ENCODE results near the gene THADA.

Gene THADA

DNA sequence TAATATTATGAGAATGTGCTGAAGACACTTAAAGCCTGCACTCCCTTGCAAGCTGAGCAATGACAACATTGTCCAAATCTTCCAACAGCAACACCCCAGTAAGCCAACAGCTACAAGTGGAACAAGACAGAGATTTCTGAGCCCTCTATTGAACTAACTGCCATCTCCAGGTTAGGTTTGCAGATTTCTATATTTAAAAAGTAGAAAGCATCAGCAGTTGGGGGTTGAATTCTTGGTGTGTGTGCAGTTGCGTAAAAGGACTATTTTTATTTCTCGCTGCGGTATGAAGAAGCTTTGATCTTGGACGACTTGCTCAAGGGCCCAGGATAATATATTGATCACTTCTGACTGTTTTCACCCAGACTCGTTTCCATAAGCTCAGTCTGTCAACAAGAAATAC lies 263.2 kb downstream of the THADA start:
- in situ Hi-C loops (cut with HindIII; ENCODE audit: low sequenced_read_pairs): no loop called here

- in situ Hi-C loops (cut with HindIII; ENCODE audit: low sequenced_read_pairs): no loop called here
These were observed 264.4 kb downstream of the THADA start for GRCh38 chr2:43331422-43331821.

- in situ Hi-C loops (cut with HindIII; ENCODE audit: low sequenced_read_pairs): no loop called here
These were observed 266.2 kb downstream of the THADA start for GRCh38 chr2:43329637-43330036.

DNA sequence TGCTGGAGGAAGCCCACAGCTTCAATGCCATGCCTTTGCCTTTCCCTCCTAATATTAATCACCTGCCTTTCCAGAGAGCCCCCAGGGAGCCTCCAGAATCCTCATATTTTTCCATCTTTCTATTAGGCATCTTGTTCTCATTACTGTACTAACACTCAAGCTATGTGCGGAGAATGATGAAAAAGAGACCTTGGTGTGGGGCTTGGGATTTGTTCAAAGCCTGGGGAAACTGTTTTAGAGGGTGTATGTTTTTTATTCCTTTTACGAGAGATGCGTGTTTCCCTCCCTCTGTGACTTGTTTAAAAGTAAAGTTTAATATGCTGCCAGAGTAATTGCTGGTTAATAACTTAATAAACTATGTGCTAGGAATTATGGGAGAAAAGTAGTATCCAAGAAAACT lies 267.0 kb downstream of the THADA start:
- in situ Hi-C loops (cut with HindIII; ENCODE audit: low sequenced_read_pairs): no loop called here

GRCh38 chr2:43328133-43328532 lies 267.7 kb downstream of the THADA start:
- in situ Hi-C loops (cut with HindIII; ENCODE audit: low sequenced_read_pairs): no loop called here

DNA sequence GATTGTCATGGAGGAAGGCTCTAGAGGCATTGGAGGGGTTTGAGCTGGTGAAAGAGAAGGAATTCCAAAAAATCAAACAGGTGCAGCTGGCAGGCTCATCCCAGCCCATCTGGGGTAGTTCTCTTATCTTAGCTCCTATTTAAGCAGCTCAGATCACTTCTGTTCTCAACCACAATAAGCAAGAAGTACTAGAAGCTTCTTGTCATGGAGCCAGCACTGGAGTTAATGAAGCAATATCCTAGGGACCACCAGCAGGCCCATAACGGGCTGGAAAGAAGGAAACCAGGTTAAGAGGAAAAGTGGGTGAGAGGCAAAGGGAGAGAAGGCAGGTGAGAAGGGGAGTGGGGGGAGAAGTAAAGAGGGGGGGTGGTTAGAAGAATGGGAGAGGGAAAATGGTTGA lies 268.7 kb downstream of the THADA start:
- in situ Hi-C loops (cut with HindIII; ENCODE audit: low sequenced_read_pairs): no loop called here

DNA sequence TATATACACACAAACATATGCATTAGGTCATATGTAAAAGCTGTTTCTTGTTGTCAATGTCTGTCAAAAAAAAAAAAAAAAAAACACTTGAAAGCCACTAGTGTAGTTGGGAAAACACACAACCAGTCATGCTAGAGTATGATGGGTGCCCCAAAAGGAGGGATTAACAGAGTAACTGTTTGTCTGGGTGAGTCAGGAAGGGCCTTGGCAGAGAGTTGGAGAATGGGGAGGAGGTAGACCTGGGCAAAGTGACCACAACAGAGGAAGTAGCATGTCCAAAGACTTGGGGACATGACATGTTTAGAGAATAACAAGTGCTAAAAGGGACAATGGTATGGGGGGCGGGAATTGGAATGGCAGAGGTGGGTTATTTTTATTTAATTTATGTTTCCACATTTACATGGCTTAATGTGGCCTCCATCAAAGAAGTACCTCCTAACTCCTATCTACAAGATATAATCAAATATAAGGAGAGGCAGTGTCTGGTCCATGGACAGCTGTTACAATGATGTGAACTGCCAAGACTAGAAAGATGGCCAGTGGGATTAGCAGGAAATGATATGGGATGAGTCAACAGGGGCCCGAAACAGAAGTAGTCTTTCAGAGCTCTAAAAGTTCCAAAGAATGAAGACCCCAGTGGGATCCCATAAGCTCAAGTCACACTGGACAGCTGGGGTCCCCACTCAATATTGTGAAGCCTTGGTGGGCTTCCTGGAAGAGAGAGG lies 269.6 kb downstream of the THADA start:
- in situ Hi-C loops (cut with HindIII; ENCODE audit: low sequenced_read_pairs): no loop called here

DNA sequence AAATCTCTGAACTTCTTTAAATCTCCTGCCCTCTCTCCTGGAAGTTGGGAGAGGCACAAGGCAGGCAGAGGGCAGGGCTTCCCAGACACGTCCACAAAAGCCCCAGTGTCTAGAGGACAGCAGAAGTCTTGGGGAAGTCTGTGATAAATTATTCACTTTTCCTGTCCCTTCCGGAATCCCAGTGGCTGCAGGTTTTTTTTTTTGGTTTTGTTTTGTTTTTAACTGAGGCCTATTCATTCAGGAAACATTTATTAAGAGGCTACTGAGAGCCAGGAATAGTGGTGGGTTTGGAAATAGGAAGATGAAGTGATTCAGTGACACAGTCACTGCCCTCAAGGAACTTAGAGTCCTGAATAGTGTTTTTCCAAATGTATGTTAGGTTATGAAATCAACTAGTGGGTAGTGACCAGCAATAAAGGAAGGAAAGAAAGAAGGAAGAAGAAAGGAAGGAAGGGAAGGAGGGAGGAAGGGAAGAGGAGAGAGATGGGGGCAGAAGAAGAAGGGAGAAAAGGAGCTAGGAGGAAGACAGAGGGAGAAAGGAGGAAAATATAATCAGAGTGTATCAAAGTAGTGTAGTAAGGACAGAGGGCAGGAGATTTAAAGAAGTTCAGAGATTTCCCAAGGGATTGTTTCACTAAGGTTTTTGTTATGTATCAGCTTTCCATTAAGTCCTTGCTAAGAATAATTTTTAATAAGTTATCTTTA lies 270.6 kb downstream of the THADA start:
- in situ Hi-C loops (cut with HindIII; ENCODE audit: low sequenced_read_pairs): no loop called here

- in situ Hi-C loops (cut with HindIII; ENCODE audit: low sequenced_read_pairs): no loop called here
These were observed 271.4 kb downstream of the THADA start for GRCh38 chr2:43324259-43325106.

DNA sequence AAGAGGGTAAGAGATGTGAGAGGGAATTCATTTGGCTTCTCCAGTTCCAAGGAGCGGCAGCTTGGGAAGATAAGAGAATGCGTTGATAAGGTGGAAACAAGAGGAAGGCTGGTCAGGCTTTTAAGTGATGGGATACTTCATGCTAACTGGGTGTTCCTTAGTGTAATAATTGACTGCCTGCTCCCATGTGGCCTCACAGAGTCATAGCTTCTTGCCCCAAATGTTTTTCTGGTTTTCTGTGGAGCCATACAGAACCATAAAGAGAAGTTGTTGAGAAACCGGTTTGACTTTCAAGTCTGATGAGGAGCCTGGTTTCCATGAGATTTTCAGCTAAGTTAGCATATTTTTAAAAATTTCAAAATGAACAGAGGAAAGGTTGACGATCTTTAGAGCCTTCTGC lies 272.0 kb downstream of the THADA start:
- in situ Hi-C loops (cut with HindIII; ENCODE audit: low sequenced_read_pairs): no loop called here

GRCh38 chr2:43321446-43321845 lies 274.4 kb downstream of the THADA start:
- in situ Hi-C loops (cut with HindIII; ENCODE audit: low sequenced_read_pairs): no loop called here

GRCh38 chr2:43319541-43319940 lies 276.3 kb downstream of the THADA start:
- in situ Hi-C loops (cut with HindIII; ENCODE audit: low sequenced_read_pairs): no loop called here

DNA sequence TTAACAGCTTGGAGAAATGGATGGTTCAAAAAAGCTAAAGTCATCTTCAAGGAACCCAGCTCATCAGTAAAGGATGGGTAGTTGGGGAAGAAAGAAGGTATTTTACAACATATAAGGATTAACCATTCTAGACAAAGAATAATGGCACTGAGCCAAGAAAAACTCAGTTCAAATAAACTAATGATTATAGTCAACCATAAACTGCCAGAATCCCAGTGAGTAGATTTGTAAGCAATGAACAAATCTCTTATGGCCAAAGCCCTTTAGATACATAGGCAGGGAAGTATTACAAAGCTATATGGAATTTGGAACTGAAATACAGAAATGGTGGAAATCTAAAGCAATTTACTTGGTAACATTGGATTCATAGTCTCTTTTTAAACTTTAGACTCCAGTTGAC lies 277.0 kb downstream of the THADA start:
- in situ Hi-C loops (cut with HindIII; ENCODE audit: low sequenced_read_pairs): no loop called here

DNA sequence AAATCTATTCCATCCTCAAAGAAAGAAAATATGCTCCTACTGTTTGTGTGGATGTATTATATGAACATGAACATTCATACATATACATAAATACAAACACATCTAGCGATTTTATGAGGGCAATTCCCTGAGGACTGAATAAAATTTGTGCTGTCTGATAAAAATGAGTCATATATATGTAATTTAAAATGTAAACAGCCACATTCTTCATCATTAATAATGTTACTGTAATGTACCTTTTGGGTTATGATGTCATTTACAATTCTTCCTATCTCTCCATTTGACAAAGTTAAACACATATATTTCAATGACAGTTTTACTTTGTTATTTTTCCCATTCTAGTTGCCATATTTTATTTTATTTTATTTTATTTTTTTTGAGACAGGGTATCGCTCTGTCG lies 278.2 kb downstream of the THADA start:
- in situ Hi-C loops (cut with HindIII; ENCODE audit: low sequenced_read_pairs): no loop called here

GRCh38 chr2:43317194-43317593 lies 278.6 kb downstream of the THADA start:
- in situ Hi-C loops (cut with HindIII; ENCODE audit: low sequenced_read_pairs): no loop called here

DNA sequence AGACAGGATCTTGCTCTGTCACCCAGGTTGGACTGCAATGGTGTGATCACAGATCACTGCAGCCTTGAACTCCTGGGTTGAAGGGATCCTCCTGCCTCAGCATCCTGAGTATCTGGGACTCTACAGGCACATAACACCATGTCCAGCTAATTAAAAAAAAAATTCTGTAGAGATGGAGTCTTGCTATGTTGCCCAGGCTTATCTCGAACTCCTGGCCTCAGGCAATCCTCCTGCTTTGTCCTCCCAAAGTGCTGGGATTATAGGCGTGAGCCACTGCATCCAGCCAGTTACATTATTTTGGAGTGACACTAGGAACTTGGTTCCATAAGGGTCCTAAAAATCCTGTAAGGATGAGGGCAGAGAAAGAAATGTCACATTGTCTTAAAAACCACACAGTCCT lies 280.4 kb downstream of the THADA start:
- in situ Hi-C loops (cut with HindIII; ENCODE audit: low sequenced_read_pairs): no loop called here

- in situ Hi-C loops (cut with HindIII; ENCODE audit: low sequenced_read_pairs): no loop called here
These were observed 281.4 kb downstream of the THADA start for GRCh38 chr2:43314299-43314927.

GRCh38 chr2:43313642-43314017 lies 282.2 kb downstream of the THADA start:
- in situ Hi-C loops (cut with HindIII; ENCODE audit: low sequenced_read_pairs): no loop called here

DNA sequence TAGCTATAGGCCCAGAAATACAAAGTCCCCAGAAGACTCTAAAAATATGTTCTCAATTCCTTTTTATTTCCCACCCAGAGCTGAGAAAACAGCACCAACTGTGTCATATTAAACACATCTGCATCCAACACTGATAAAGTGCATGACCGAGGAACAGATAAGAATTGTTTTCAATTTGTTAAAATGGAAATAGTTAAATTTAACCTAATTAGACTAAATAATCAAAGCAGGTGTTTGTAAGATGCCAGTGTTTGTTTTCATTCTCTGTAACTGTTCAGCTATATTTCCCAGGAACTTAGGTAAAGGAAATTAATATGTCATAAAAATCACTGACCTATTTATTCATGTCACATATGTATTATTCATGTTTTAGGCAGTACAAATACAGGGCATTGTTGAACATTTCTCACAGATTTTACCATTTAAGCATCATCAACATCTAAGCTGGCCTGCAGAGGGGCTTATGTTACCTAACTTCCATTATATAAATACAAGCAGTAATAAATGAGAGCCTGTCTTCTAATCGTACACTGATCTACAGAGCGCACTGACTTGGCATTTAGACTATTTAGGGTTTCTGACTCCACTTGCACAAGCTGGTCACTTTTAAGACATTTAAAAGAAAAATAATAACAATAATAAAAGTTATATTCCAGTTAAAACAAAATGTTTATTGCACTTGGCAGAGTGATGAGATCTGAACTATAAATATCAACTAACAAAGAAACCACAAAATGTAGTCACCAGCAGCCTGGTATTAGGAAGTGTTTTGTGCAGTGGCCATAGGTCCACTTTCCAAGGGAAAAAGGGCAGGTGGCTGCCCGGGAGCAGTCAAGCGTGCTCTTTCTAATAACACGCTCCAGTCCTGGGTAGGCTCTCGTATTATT lies 282.8 kb downstream of the THADA start:
- in situ Hi-C loops (cut with HindIII; ENCODE audit: low sequenced_read_pairs): no loop called here

- in situ Hi-C loops (cut with HindIII; ENCODE audit: low sequenced_read_pairs): no loop called here
These were observed 284.6 kb downstream of the THADA start for GRCh38 chr2:43311276-43311675.

Data from DLD1 (cell line).